WI38 (cell line): Measurements from ENCODE around the gene RIMBP3C.

ENCODE experiments used
- H3K4me3 ChIP-seq: 2 replicates; pipeline ENCODE4 v1.5.1; 2011; ENCODE audit warnings: low read depth, mild to moderate bottlenecking, control low read depth, low read length
- TF ChIP-seq, protein P1 (sequence below): IDR thresholded peaks from 2 replicates; pipeline ENCODE4 v1.5.1; 2012; ENCODE audit warnings: low read depth, mild to moderate bottlenecking, control low read depth, low read length

RIMBP3C gene

DNA sequence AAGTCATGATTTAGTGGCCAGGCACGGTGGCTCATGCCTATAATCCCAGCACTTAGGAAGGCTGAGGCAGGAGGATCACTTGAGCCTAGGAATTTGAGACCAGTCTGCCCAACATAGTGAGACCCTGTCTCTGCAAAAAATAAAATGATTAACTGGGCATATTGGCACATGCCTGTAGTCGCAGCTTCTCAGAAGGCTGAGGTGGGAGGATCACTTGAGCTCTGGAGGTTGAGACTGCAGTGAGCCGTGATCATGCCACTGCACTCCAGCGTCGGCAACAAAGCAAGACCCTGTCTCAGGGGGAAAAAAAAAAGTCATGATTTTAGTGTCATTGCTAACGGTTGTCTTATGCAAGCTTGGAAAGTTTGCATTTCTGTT lies 28.2 kb upstream of the RIMBP3C start:
- H3K4me3 ChIP-seq = no peak overlapping the region
- TF ChIP-seq, protein P1, sequence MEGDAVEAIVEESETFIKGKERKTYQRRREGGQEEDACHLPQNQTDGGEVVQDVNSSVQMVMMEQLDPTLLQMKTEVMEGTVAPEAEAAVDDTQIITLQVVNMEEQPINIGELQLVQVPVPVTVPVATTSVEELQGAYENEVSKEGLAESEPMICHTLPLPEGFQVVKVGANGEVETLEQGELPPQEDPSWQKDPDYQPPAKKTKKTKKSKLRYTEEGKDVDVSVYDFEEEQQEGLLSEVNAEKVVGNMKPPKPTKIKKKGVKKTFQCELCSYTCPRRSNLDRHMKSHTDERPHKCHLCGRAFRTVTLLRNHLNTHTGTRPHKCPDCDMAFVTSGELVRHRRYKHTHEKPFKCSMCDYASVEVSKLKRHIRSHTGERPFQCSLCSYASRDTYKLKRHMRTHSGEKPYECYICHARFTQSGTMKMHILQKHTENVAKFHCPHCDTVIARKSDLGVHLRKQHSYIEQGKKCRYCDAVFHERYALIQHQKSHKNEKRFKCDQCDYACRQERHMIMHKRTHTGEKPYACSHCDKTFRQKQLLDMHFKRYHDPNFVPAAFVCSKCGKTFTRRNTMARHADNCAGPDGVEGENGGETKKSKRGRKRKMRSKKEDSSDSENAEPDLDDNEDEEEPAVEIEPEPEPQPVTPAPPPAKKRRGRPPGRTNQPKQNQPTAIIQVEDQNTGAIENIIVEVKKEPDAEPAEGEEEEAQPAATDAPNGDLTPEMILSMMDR = no peak

DNA sequence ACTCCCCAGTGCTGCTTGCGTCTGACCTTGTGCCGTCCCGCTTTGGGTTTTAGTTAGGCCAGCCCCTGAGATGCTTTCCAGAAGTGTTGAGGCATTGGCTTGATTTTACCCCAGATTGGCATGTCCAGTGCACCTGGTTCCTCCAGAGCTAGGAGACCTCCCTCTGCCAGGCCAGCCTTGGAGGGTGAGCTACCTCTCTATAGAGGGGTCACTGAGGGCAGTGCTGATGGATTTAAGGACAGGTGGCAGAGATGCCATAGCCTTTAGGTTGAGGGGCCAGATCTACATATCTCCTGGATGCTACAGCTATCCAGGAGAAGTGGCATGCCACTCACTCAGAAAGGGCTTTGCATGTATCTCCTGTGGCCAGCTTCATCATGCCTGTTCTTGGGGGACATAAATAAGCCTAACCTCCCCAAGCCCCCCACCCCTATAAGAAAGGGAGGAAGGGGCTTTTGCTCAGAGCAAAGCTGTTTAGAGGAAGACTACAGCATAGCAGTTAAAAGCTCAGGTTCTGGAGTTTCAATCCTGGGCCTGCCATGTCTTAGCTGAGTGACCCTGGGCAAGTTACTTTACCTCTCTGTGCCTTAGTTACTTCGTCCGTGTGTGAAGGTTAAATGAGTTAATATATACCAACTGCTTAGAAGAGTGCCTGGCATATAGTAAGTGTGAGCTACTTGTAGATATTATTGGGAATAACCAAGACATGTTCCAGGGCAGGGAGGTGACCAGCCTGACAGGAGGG lies 22.7 kb upstream of the RIMBP3C start:
- no peak overlapping the region for H3K4me3 ChIP-seq
- TF ChIP-seq, protein P1 = no peak

DNA sequence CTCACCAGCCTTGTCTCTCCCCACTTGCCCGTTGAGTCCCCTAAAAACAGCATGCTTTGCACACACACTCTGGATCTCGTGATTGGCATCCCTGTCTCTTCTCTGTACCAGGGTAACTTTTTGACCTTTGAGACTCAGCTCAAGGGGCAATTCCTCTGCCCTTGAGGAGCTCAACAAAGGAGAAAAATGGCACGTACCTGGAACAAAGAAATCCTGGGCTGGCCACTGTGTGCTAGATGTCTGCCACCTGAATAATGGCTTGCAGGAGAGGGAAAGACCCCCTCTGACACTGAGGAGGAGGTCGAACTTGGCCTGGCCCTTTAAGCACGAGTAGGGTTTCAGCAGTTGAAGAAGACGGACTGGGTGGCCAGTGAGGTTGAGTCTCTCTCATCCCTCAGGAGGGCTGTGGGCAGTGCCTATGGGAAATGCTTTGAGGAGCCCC lies 22.1 kb upstream of the RIMBP3C start:
- TF ChIP-seq, protein P1 = no peak

DNA sequence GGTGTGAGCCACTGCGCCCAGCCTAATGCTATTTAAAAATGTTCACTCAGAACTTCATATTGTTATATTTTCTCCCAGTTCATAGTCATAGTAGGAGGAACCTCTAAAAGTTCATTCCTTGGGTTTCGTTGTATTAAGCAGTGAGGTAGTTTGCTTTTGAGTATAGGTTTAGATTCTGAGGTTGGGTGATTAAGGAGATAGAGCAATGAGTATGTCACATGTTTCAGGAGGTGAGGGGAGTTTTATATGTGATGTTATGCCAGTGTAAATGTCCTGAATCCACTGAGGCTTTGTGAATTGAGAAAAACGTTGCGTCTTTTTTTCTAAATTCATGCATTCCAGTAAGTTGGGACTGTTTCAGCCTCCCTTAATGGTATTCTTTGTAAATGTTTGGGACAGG lies 20.4 kb upstream of the RIMBP3C start:
- TF ChIP-seq, protein P1 = no peak
- no peak overlapping the region for H3K4me3 ChIP-seq

More for the DNA sequence above, 22.1 kb upstream of the RIMBP3C start:
- no peak overlapping the region for H3K4me3 ChIP-seq

DNA sequence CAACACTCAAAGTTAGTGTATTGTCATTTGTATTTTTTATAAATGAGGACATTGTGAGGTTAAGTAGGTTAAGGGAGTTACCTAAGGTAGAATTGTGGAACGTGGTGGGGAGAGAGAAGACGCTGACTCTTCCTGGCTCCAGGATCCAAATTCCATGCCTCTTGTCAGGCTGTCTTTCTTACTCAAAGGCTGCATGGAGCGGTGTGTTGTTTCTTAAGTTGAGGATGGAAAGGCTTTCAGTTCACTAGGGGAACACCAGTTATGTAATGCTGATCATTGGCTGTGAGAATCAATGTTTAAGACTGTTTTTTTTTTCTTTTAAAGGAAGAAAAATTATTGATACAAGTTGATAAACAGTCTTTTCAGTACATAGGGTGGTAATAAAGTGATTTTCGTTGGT lies 19.1 kb upstream of the RIMBP3C start:
- no peak overlapping the region for H3K4me3 ChIP-seq
- TF ChIP-seq, protein P1 = no peak

GRCh38 chr22:21569459-21570170 lies 18.4 kb upstream of the RIMBP3C start:
- H3K4me3 ChIP-seq = no peak overlapping the region; the same call in 1 of the 2 replicates
- TF ChIP-seq, protein P1 = no peak

DNA sequence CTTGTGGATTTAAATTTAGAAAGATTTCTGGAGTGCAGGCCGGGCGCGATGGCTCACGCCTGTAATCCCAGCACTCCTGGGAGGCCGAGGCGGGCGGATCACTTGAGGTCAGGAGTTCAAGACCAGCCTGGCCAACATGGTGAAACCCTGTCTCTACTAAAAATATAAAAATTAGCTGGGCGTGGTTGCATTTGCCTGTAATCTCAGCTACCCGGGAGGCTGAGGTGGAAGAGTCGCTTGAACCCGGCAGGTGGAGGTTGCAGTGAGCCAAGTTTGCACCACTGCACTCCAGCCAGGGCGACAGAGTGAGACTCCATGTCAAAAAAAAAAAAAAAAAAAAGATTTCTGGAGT lies 17.8 kb upstream of the RIMBP3C start:
- H3K4me3 ChIP-seq = peak overlapping the region; percentile 92
